ENCODE results near the gene CNGB1. TPM values are rescaled to one million over a fixed set of nuclear protein-coding genes. Genes with fewer than 3 reads are reported as not detected.

The CNGB1 gene
- total RNA-seq, 2 experiments from 2014 or later, result not detected

DNA sequence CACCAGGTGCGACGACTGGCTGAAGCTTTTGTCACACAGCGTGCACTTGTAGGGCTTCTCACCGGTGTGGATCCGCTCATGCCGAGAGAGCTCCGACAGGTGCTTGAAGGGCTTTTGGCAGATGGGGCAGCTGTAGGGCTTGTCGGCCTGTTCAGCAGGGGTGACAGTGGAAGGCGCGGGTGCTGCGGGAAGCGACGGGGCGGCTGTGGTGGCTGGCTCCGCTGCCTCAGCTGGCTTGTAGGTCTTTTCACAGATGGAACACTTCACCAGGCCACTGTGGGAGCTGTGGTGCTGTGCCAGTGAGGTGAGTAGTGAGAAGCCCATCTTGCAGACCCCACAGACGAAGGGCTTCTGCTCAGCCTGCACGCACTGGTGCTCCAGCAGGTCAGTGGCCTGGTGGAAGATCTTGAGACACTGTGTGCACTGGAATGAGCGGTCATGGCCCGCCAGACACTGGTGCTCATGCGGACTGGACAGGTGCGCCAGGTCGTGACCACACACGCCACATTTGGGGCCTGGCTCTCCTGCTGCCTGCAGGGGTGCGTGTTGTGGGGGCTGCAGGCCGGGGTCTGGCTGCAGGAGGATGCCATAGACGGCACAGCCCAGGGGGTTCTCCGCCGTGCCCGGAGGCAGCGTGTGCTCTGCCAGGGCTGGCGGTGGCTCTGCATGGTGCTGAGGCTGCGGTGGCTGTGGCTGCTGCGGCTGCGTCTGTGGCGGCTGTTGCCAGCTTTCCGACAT lies 26.8 kb upstream of the CNGB1 start:
- no peak for DNase-seq (ENCODE audit: low spot score)
- CTCF ChIA-PET (ENCODE audit: unreplicated experiment), result no interaction called here
- no peaks in the 10 kb centered on the region for H4K20me1 ChIP-seq (ENCODE audit: insufficient read depth, low read length)
- no peaks in the 10 kb centered on the region for H3K9me3 ChIP-seq (ENCODE audit: low read length)
- peaks cover 4% of the 10 kb centered on the region; the same call in 1 of the 2 replicates for H3K79me2 ChIP-seq (ENCODE audit: insufficient read depth, low read depth, low read length)
- no peak overlapping the region for H3K4me2 ChIP-seq (ENCODE audit: low read length)
- BruUV-seq (replicated peaks), result no TSS peak
- no peak for TF ChIP-seq EZH2phosphoT487 (IDR thresholded peaks at IDR 0.05; ENCODE audit: borderline replicate concordance, low read depth, low read length)
- TF ChIP-seq, protein P1, sequence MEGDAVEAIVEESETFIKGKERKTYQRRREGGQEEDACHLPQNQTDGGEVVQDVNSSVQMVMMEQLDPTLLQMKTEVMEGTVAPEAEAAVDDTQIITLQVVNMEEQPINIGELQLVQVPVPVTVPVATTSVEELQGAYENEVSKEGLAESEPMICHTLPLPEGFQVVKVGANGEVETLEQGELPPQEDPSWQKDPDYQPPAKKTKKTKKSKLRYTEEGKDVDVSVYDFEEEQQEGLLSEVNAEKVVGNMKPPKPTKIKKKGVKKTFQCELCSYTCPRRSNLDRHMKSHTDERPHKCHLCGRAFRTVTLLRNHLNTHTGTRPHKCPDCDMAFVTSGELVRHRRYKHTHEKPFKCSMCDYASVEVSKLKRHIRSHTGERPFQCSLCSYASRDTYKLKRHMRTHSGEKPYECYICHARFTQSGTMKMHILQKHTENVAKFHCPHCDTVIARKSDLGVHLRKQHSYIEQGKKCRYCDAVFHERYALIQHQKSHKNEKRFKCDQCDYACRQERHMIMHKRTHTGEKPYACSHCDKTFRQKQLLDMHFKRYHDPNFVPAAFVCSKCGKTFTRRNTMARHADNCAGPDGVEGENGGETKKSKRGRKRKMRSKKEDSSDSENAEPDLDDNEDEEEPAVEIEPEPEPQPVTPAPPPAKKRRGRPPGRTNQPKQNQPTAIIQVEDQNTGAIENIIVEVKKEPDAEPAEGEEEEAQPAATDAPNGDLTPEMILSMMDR (conservative IDR thresholded peaks at IDR 0.05; ENCODE audit: low read length), result no peak
- no peak overlapping the region for H3K27ac ChIP-seq (ENCODE audit: low read depth, low read length, poor library complexity, severe bottlenecking)
- POLR2A ChIA-PET, result no interaction called here
- no peak overlapping the region for H3K4me3 ChIP-seq (ENCODE audit: low read depth, low read length, poor library complexity, severe bottlenecking)
- intact Hi-C loops (cut with micrococcal nuclease; ENCODE audit: unreplicated experiment), result no loop called here
- peaks cover 21% of the 10 kb centered on the region for H3K4me1 ChIP-seq (ENCODE audit: insufficient read depth, low read length, poor library complexity, severe bottlenecking)
- no peak overlapping the region for H2AFZ ChIP-seq (ENCODE audit: low read length)
- H3K36me3 ChIP-seq (ENCODE audit: insufficient read depth, low read length), result peaks cover 12% of the 10 kb centered on the region
- no peaks in the 10 kb centered on the region for H3K9me2 ChIP-seq (ENCODE audit: insufficient read depth, low read length)

- no TSS peak for BruUV-seq (replicated peaks)
- H3K27ac ChIP-seq (ENCODE audit: low read depth, low read length, poor library complexity, severe bottlenecking), result no peak overlapping the region
Measured at GRCh38 chr16:57997176-57997527, 26.2 kb upstream of the CNGB1 start.

More at GRCh38 chr16:57997176-57997527, 26.2 kb upstream of the CNGB1 start:
- intact Hi-C loops (cut with micrococcal nuclease; ENCODE audit: unreplicated experiment), result no loop called here
- ChIA-PET CTCF (ENCODE audit: unreplicated experiment) (no interaction called here), POLR2A (no interaction called here)
- H4K20me1 ChIP-seq (ENCODE audit: insufficient read depth, low read length), result no peaks in the 10 kb centered on the region
- H3K9me3 ChIP-seq (ENCODE audit: low read length), result no peaks in the 10 kb centered on the region
- TF ChIP-seq, protein P1 (conservative IDR thresholded peaks at IDR 0.05; ENCODE audit: low read length), result no peak
- no peak for TF ChIP-seq EZH2phosphoT487 (IDR thresholded peaks at IDR 0.05; ENCODE audit: borderline replicate concordance, low read depth, low read length)
- H2AFZ ChIP-seq (ENCODE audit: low read length), result no peak overlapping the region
- no peak for DNase-seq (ENCODE audit: low spot score)
- peaks cover 16% of the 10 kb centered on the region for H3K4me1 ChIP-seq (ENCODE audit: insufficient read depth, low read length, poor library complexity, severe bottlenecking)
- H3K4me3 ChIP-seq (ENCODE audit: low read depth, low read length, poor library complexity, severe bottlenecking), result no peak overlapping the region
- H3K9me2 ChIP-seq (ENCODE audit: insufficient read depth, low read length), result no peaks in the 10 kb centered on the region
- H3K36me3 ChIP-seq (ENCODE audit: insufficient read depth, low read length), result peaks cover 10% of the 10 kb centered on the region
- peaks cover 4% of the 10 kb centered on the region; the same call in 1 of the 2 replicates for H3K79me2 ChIP-seq (ENCODE audit: insufficient read depth, low read depth, low read length)
- no peak overlapping the region for H3K4me2 ChIP-seq (ENCODE audit: low read length)

All from OCI-LY7 (cell line).